ENCODE measurements around the gene SRPK3.

Gene SRPK3

DNA sequence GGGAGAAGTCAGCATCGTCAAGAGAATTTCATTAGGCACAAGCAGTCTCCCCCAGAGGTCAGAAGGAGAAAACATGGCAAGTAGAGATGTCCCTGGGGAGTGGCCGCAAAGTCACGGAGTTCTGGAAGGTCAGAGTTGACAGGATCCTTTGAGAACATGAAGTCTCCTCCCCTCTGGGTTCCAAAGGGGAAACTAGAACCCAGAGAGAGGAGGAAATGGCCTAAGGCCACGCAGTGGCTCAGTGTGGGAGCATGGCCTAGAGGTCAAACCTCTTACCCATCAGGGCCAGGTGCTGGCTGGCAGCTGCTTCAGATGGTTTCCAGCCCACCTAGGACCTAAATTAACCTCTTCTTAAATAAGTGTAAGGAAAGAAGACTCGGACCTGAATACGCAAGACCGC is 12.4 kb downstream of the SRPK3 start:
- TF ChIP-seq TAF1 (IDR thresholded peaks at IDR 0.05; ENCODE audit: low read depth), result no peak
- no peak for TF ChIP-seq EGR1 (IDR thresholded peaks at IDR 0.05)
- no peak for TF ChIP-seq FOXM1 (IDR thresholded peaks at IDR 0.05; ENCODE audit: borderline replicate concordance, low read depth)
- no peak for TF ChIP-seq ZBTB7A (IDR thresholded peaks at IDR 0.05; ENCODE audit: low read depth)
- TF ChIP-seq, protein P1, sequence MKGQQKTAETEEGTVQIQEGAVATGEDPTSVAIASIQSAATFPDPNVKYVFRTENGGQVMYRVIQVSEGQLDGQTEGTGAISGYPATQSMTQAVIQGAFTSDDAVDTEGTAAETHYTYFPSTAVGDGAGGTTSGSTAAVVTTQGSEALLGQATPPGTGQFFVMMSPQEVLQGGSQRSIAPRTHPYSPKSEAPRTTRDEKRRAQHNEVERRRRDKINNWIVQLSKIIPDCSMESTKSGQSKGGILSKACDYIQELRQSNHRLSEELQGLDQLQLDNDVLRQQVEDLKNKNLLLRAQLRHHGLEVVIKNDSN (IDR thresholded peaks at IDR 0.05), result no peak
- no peak for TF ChIP-seq YY1 (IDR thresholded peaks at IDR 0.05; ENCODE audit: low read depth)
- TF ChIP-seq RAD21 (IDR thresholded peaks at IDR 0.05; ENCODE audit: low read depth), result no peak
- no peak for TF ChIP-seq CEBPB (IDR thresholded peaks at IDR 0.05)
- no peak for TF ChIP-seq TCF12 (IDR thresholded peaks at IDR 0.05; ENCODE audit: low read depth)
- TF ChIP-seq EP300 (IDR thresholded peaks at IDR 0.05; ENCODE audit: borderline replicate concordance), result no peak
- TF ChIP-seq NFIC (IDR thresholded peaks at IDR 0.05), result no peak
- TF ChIP-seq, protein P2, sequence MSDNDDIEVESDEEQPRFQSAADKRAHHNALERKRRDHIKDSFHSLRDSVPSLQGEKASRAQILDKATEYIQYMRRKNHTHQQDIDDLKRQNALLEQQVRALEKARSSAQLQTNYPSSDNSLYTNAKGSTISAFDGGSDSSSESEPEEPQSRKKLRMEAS (IDR thresholded peaks at IDR 0.05), result no peak
- TF ChIP-seq, protein P3, sequence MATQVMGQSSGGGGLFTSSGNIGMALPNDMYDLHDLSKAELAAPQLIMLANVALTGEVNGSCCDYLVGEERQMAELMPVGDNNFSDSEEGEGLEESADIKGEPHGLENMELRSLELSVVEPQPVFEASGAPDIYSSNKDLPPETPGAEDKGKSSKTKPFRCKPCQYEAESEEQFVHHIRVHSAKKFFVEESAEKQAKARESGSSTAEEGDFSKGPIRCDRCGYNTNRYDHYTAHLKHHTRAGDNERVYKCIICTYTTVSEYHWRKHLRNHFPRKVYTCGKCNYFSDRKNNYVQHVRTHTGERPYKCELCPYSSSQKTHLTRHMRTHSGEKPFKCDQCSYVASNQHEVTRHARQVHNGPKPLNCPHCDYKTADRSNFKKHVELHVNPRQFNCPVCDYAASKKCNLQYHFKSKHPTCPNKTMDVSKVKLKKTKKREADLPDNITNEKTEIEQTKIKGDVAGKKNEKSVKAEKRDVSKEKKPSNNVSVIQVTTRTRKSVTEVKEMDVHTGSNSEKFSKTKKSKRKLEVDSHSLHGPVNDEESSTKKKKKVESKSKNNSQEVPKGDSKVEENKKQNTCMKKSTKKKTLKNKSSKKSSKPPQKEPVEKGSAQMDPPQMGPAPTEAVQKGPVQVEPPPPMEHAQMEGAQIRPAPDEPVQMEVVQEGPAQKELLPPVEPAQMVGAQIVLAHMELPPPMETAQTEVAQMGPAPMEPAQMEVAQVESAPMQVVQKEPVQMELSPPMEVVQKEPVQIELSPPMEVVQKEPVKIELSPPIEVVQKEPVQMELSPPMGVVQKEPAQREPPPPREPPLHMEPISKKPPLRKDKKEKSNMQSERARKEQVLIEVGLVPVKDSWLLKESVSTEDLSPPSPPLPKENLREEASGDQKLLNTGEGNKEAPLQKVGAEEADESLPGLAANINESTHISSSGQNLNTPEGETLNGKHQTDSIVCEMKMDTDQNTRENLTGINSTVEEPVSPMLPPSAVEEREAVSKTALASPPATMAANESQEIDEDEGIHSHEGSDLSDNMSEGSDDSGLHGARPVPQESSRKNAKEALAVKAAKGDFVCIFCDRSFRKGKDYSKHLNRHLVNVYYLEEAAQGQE (IDR thresholded peaks at IDR 0.05; ENCODE audit: low read depth), result no peak
- no peak for TF ChIP-seq CREB1 (IDR thresholded peaks at IDR 0.05; ENCODE audit: low read depth)
- TF ChIP-seq TEAD4 (IDR thresholded peaks at IDR 0.05), result no peak

DNA sequence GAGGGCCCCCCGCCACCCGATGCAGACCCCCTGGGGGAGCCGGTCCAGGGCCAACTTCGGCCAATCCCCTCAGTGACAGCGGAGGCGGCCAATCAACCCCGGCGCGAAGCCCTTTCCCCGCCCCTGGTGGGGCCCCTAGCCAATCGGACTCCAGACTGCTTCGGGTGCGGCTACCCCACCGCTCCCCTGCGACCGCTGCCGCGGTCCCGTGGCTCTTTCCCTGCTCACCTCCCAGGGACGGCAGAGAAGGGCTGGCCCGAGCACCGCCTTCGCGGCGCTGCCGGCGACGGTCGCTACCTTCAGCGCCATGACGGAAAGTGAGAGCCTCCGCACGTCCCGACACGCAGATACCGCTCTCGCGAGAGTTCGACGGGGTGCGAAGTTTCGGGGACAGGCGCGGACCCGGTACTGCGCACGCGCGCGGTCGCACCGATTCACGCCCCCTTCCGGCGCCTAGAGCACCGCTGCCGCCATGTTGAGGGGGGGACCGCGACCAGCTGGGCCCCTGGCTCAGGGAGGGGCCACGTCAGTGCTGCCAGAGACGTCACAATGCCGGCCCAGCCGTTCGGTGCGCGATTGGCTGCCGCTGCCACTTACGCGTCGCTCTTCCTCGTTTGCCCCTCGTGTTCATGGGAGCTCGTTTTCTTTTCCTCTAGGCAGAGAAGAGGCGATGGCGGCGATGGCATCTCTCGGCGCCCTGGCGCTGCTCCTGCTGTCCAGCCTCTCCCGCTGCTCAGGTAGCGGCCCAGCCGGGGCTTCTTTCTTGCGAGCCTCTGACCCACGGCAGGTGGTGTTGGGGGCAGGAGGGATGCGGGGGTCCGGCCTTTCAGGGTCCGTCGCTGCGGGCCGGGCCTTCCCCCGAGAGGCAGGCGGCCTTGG is 13.4 kb downstream of the SRPK3 start, which contains the start of the genes IDH3G and SSR4:
Gene IDH3G (minus strand): TSS at position 358 of the 879 bp plus-strand sequence. CDS start 49 bp downstream, at position 309.
Gene SSR4 (plus strand): TSS at position 651 of the 879 bp plus-strand sequence. CDS start 20 bp downstream, at position 671.
- TF ChIP-seq TCF12 (IDR thresholded peaks at IDR 0.05; ENCODE audit: low read depth) (no peak; the same call in 1 of the 2 replicates), TAF1 (IDR thresholded peaks at IDR 0.05; ENCODE audit: low read depth) (peak; percentile 62), ZBTB7A (IDR thresholded peaks at IDR 0.05; ENCODE audit: low read depth) (0 out of 2 replicates have a peak, but pooled peaks have one; percentile 27), EP300 (IDR thresholded peaks at IDR 0.05; ENCODE audit: borderline replicate concordance) (no peak), NFIC (IDR thresholded peaks at IDR 0.05) (no peak), FOXM1 (IDR thresholded peaks at IDR 0.05; ENCODE audit: borderline replicate concordance, low read depth) (no peak), CEBPB (IDR thresholded peaks at IDR 0.05) (no peak), YY1 (IDR thresholded peaks at IDR 0.05; ENCODE audit: low read depth) (peak; percentile 91), EGR1 (IDR thresholded peaks at IDR 0.05) (no peak), CREB1 (IDR thresholded peaks at IDR 0.05; ENCODE audit: low read depth) (peak; percentile 81), RAD21 (IDR thresholded peaks at IDR 0.05; ENCODE audit: low read depth) (no peak), TEAD4 (IDR thresholded peaks at IDR 0.05) (no peak)
- TF ChIP-seq, protein P1 (IDR thresholded peaks at IDR 0.05), result no peak
- TF ChIP-seq, protein P2 (IDR thresholded peaks at IDR 0.05), result peak; percentile 95
- TF ChIP-seq, protein P3 (IDR thresholded peaks at IDR 0.05; ENCODE audit: low read depth), result no peak

DNA sequence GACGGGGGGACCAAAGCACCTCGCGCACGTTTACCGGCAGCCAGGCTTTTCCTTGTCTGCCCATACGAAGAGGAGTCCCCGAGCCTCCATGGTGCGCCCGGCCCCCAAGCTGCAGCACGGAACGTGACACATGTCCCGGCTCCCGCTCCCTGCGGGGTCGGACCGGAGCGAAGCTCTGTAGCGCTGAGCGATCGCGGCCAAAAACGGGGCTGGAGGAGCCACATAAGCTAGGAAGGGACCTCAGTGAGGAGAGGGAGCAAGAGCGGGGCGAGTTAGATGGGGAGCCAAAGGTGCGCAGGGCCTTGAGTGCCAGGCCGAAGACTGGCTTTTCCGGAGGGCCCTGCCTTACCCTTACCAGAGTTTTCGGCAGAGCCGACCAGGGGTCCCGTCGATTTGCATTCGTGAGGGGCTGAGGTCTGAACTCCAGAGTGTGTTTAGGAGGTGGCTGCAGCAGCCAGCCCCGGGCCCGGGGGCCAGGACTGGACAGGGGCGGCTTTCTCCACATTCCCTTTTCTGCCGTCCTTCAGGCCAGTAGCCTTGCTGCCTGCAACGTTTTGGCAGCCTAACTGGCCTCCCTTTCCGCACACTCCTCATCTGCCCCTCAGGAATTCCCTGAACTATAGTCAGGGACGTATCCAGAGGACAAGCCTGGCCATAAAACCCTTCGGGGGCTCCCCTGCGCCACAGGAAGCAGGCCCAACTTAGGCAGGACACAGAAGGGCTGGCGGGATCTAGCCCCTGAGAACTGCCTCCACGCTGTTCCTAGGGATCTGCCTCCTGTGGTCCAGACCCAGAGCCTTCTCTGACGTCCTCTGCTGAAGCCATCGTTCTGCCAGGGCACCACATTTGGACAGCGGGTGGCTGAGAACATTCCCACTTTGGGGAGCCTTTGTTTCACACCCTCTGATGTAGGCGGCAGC is 14.3 kb downstream of the SRPK3 start:
- TF ChIP-seq ZBTB7A (IDR thresholded peaks at IDR 0.05; ENCODE audit: low read depth) (no peak), EGR1 (IDR thresholded peaks at IDR 0.05) (no peak), CREB1 (IDR thresholded peaks at IDR 0.05; ENCODE audit: low read depth) (no peak), NFIC (IDR thresholded peaks at IDR 0.05) (no peak), RAD21 (IDR thresholded peaks at IDR 0.05; ENCODE audit: low read depth) (no peak), CEBPB (IDR thresholded peaks at IDR 0.05) (no peak), TCF12 (IDR thresholded peaks at IDR 0.05; ENCODE audit: low read depth) (no peak), YY1 (IDR thresholded peaks at IDR 0.05; ENCODE audit: low read depth) (no peak), FOXM1 (IDR thresholded peaks at IDR 0.05; ENCODE audit: borderline replicate concordance, low read depth) (no peak), TAF1 (IDR thresholded peaks at IDR 0.05; ENCODE audit: low read depth) (no peak), TEAD4 (IDR thresholded peaks at IDR 0.05) (no peak), EP300 (IDR thresholded peaks at IDR 0.05; ENCODE audit: borderline replicate concordance) (no peak)
- TF ChIP-seq, protein P1 (IDR thresholded peaks at IDR 0.05), result no peak
- TF ChIP-seq, protein P2 (IDR thresholded peaks at IDR 0.05), result no peak
- TF ChIP-seq, protein P3 (IDR thresholded peaks at IDR 0.05; ENCODE audit: low read depth), result no peak
